GM21737 (cell line): ENCODE results near the gene FRMD4B.

Source experiments
- ATAC-seq: cut with Tn5 transposase; IDR thresholded peaks from one replicate; pipeline ENCODE4 v1.9.1; 2021; ENCODE audit warnings: mild to moderate bottlenecking, moderate library complexity; ENCODE audit not compliant: unreplicated experiment

The FRMD4B gene

GRCh38 chr3:69180869-69181591 is 204.9 kb downstream of the FRMD4B start:
- no peak for ATAC-seq

- no peak for ATAC-seq
Observed at GRCh38 chr3:69179740-69180372, 206.0 kb downstream of the FRMD4B start.

DNA sequence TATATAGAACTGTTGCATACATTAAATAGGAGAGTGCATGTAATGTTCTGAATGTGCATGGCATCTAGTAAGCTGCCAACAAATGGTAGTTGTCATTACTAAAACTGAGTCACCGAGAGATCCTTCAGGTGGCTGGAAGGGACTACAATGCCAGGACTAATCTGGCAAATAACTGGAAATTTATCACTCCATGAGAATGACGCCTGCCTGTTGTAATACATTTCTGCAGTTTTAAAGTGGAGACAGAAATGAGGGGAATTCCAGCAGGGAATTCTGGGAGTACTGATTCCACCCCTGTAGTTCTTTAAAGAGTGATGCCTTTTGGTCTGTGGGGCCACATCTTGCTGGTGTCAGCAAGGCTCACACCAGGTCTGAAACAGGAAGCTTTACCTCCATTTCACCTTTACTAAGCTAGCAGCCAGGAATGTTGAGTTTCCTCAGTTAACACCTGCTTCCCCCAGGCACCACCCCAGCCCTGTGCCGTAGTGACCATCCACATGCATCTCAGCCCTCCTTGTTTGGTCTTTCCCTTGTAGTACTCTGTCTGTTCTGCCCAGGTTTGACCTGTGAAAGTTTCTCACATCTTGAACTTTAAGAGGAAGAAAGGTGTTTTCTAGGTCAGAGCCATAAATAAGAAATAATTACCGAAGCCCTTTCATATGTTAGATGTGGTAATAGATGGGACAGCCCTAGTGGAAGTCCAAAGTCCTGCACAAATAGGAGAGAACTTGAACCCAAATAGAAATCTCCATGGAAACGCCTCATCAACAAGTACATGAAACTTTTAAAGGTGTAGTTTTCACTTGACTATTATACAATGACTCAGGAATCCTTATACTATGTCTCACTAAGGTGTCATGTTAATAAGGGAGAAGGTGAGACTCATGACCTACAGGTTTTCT is 206.8 kb downstream of the FRMD4B start:
- no peak for ATAC-seq

DNA sequence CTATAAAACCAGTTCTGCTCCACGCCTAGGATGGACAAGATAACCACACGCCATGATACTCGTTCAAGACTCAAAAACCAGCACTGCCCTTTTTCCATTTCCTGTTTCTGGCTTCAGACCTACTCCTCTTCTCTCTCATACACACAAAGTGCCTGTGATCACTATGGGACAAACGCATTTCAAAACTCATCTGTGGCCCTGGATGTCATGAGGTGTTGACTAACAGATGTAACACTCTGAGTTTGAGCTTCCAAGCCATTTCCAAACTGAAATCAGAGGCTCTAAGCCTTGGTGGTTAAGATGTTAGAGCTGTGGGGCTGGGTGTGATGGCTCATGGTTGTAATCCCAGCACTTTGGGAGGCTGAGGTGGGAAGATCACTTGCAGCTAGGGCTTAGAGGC is 207.8 kb downstream of the FRMD4B start:
- no peak for ATAC-seq

GRCh38 chr3:69174871-69175737 is 210.8 kb downstream of the FRMD4B start:
- no peak for ATAC-seq

- no peak for ATAC-seq
Observed at GRCh38 chr3:69174445-69174844, 211.4 kb downstream of the FRMD4B start.

DNA sequence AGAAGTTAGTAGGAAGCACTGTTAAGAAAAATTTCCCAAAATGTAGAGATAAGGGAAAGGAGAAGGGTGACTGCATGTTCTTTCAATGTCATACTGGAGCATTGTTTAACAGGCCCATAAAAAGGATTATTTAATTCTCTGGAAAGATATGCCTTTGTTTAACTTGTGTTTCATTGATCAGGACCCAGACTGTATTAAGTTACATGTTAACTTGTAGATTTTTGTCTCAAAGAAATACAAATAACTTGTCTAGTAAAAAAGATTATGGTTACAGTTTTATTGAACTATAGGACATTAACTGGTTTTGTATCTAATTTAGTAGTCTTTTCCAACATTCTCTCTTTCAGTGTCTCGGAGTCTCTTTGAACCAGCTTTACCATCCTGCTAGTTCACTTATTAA is 213.8 kb downstream of the FRMD4B start:
- no peak for ATAC-seq

DNA sequence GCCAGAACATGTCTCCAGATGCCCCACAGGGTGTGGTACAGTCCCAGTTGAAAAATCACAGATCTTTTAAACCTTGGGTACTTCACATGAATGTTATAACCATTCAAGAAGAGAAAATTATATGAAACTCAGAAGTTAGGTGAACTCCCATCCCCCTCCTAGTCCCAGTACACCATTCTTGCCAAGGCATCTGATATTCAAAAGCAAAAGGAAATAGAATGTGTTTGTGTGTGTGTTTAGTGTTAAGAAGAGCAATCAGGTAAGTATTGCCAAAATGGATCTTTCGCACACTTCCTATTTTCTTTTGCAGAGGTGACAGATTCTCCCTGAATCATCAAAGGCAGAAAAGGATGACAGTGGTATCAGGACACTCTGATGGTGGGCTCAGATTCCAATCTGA is 219.4 kb downstream of the FRMD4B start:
- ATAC-seq, result no peak

GRCh38 chr3:69165744-69166143 is 220.1 kb downstream of the FRMD4B start:
- no peak for ATAC-seq

DNA sequence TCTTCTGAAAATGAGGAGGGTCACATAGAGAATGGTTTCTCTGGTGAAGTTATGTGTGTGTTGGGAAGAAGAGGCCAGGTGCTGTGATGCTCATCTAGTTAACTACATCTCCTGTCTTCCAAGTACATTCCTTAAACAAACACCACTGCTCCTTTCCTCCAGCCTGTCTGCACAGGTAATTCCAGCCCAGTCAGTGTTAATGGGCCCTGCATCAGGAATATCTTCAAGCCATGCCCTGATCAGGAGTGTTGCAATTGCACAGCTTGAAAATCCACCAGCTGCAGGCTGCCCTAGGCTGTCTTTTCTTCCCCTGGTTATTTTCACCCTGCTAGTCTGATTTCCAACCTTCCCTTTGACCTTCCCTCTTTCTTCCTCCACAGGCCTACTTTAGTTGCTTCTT is 221.6 kb downstream of the FRMD4B start:
- ATAC-seq, result no peak

GRCh38 chr3:69162308-69162980 is 223.4 kb downstream of the FRMD4B start:
- ATAC-seq, result no peak

- ATAC-seq, result no peak
Observed at GRCh38 chr3:69161587-69162307, 224.1 kb downstream of the FRMD4B start.

DNA sequence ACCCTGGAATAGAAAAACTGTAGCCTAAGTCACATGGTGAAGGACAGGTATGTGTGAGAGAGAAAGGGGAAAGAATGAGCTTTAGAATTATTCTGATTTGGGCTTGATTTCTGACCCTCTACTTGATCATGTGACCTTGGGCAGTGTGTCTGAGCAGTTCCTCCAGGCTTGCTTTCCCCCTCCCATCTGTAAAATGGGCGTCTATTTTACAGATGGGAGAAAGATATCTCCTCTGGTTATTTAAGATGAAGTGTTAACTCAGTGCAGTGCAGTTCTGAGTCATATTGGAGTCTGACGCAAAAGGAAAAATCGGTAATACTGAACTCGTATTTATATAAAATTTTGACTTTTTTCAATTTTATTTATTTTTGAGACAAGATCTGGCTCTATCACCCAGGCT is 225.4 kb downstream of the FRMD4B start:
- no peak for ATAC-seq

DNA sequence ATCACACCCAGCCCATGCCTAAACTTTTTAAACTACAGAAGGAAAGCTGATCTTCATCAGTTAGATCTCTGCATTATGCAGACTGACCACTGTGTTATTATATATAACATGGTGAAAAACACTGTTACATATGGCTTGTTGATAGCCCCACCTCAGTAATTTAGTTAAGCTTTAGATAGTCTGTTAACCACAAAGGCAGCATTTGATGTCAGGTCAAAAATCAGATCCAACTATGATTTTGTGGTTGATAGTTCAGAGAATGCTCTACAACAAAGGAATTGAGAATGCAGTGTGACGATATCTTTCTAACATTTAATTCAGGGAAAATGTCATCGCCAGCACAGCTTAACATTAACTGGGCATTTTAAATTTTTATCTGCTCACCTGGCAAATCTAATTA is 225.8 kb downstream of the FRMD4B start:
- no peak for ATAC-seq

DNA sequence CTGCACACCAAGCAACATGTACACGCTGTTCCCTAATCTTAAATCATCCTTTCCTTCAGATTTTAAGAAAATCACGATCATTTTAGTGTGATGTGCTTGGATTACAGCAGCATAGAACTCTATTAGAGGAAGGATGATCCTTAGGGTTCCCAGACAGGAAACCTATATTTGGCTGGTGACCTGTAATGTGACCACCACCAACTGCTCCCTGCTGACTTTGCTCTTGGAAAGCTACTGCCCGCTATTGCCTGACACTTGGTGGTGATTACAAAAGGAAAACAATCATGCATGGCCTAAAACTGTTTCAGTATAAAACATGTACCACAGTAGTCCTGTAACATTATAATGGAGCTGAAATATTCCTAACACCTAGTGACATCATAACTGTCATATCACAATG is 236.3 kb downstream of the FRMD4B start:
- no peak for ATAC-seq

DNA sequence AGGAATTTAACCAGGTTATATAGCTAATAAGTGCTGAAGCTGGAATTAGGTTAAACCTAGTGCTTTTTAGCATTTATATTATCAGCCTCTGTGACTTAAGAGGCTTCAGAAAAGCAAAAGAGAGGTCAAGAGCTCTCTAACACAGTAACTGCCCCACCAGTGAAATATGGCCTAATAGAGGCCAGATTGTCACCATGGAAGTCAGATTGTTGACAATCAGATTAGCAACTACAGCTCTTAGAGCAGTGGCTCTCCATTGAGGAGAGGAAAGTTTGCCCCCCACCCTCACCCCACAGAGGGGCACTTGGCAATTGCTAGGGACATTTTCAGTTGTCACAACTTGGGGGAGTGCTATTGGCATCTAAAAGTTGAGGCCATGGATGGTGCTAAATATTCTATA is 240.2 kb downstream of the FRMD4B start:
- no peak for ATAC-seq

- ATAC-seq, result no peak
Observed at GRCh38 chr3:69144631-69145245, 241.2 kb downstream of the FRMD4B start.

- no peak for ATAC-seq
Observed at GRCh38 chr3:69143612-69144011, 242.3 kb downstream of the FRMD4B start.

GRCh38 chr3:69142797-69143454 is 243.0 kb downstream of the FRMD4B start:
- ATAC-seq, result no peak
